ENCODE data around the gene KRTAP16-1.
"Not testable (repeated sequence)": the region's sequence is repeated elsewhere in the genome, so short reads cannot be mapped to it uniquely, and the experiment has no call there.

Gene KRTAP16-1

GRCh38 chr17:41301916-41302901, 6.9 kb downstream of the KRTAP16-1 start, which contains the start of gene KRTAP29-1:
Gene KRTAP29-1 (minus strand): TSS chr17:41302851. CDS start chr17:41302851, 0 bp downstream.
- no peak for DNase-seq

- DNase-seq: no peak
Measured at GRCh38 chr17:41301204-41301790, 7.8 kb downstream of the KRTAP16-1 start.

- no peak for DNase-seq
Measured at GRCh38 chr17:41298458-41299135, 10.5 kb downstream of the KRTAP16-1 start.

- no peak for DNase-seq
Measured at GRCh38 chr17:41296846-41297245, 12.3 kb downstream of the KRTAP16-1 start.

- no peak for DNase-seq
Measured at GRCh38 chr17:41294016-41294415, 15.1 kb downstream of the KRTAP16-1 start.

GRCh38 chr17:41287050-41287449, 22.1 kb downstream of the KRTAP16-1 start:
- no peak for DNase-seq

- DNase-seq: no peak
Measured at GRCh38 chr17:41284546-41284945, 24.6 kb downstream of the KRTAP16-1 start.

- DNase-seq: no peak
Measured at GRCh38 chr17:41284043-41284442, 25.1 kb downstream of the KRTAP16-1 start.

GRCh38 chr17:41278176-41278955, 30.7 kb downstream of the KRTAP16-1 start:
- DNase-seq: no peak

- DNase-seq: not testable (repeated sequence)
Measured at GRCh38 chr17:41275648-41276190, 33.4 kb downstream of the KRTAP16-1 start, which contains the start of gene KRTAP9-7. Gene KRTAP9-7 (plus strand): TSS chr17:41275698. CDS start chr17:41275698, 0 bp downstream.

- DNase-seq: no peak
Measured at GRCh38 chr17:41271858-41272257, 37.3 kb downstream of the KRTAP16-1 start.

- not testable (repeated sequence) for DNase-seq
Measured at GRCh38 chr17:41271323-41271722, 37.8 kb downstream of the KRTAP16-1 start.

- DNase-seq: no peak
Measured at GRCh38 chr17:41267711-41268110, 41.4 kb downstream of the KRTAP16-1 start.

- DNase-seq: no peak
Measured at GRCh38 chr17:41265078-41265477, 44.0 kb downstream of the KRTAP16-1 start, which contains the start of gene KRTAP9-6. Gene KRTAP9-6 (plus strand): TSS chr17:41265378. CDS start chr17:41265378, 0 bp downstream.

- DNase-seq: no peak
Measured at GRCh38 chr17:41264599-41264998, 44.5 kb downstream of the KRTAP16-1 start.

- no peak for DNase-seq
Measured at GRCh38 chr17:41263212-41263611, 45.9 kb downstream of the KRTAP16-1 start.

- DNase-seq: no peak
Measured at GRCh38 chr17:41258406-41258805, 50.7 kb downstream of the KRTAP16-1 start.
